ENCODE data around the gene GDPD3.

- no peak for TF ChIP-seq CTCF (conservative IDR thresholded peaks at IDR 0.05; ENCODE audit: low read depth in 2 of 2)
- no peak for TF ChIP-seq REST (IDR thresholded peaks at IDR 0.05; ENCODE audit: unreplicated experiment)
- no peak for TF ChIP-seq EZH2 (IDR thresholded peaks at IDR 0.05; ENCODE audit: low read depth, unreplicated experiment)
Measured at GRCh38 chr16:30065943-30066760, 47.2 kb downstream of the GDPD3 start.
